Large intestine (tissue), 3 donors: ENCODE results near the gene VDAC2. TPM values are rescaled to one million over a fixed set of nuclear protein-coding genes. Genes with fewer than 3 reads are reported as not detected.
"Not testable (repeated sequence)": the region's sequence is repeated elsewhere in the genome, so short reads cannot be mapped to it uniquely, and the experiment has no call there.

Experiments
- DNase-seq, 2 donors: peaks; one replicate each; pipeline versions ENCODE4 v3.0.0 to v3.0.0-alpha.2; 2013
- H3K27ac ChIP-seq: one replicate; pipeline ENCODE4 v1.5.1; 2013; ENCODE audit warnings: low read length
- H3K27me3 ChIP-seq: 2 replicates; pipeline ENCODE4 v1.6.1; 2013; ENCODE audit warnings: low read length; ENCODE audit not compliant: control insufficient read depth, insufficient read depth
- H3K36me3 ChIP-seq: 2 replicates; pipeline ENCODE4 v1.6.1; 2013; ENCODE audit warnings: low read length; ENCODE audit not compliant: control insufficient read depth, insufficient read depth
- H3K4me1 ChIP-seq: one replicate; pipeline ENCODE4 v1.6.1; 2013; ENCODE audit warnings: low read length; ENCODE audit not compliant: control insufficient read depth, insufficient read depth
- H3K4me3 ChIP-seq: one replicate; pipeline ENCODE4 v1.5.1; 2013; ENCODE audit warnings: low read length
- H3K9me3 ChIP-seq: one replicate; pipeline ENCODE4 v1.6.1; 2013; ENCODE audit warnings: mild to moderate bottlenecking, low read depth, low read length, moderate library complexity; ENCODE audit not compliant: control insufficient read depth
- WGBS: methylation state at CpG from one replicate; pipeline ENCODE4 v1.1.5; 2013; ENCODE audit warnings: low lambda C conversion rate; ENCODE audit not compliant: insufficient coverage; 5-methylcytosine and 5-hydroxymethylcytosine counted together
- polyA plus RNA-seq: library from polyadenylated mRNA; unstranded; fragments of 120-200 nt; gene quantifications from one replicate; pipeline ENCODE4 v1.2.1, GENCODE V29; 2013

Gene VDAC2
- polyA plus RNA-seq, 1 donor: 189 TPM

DNA sequence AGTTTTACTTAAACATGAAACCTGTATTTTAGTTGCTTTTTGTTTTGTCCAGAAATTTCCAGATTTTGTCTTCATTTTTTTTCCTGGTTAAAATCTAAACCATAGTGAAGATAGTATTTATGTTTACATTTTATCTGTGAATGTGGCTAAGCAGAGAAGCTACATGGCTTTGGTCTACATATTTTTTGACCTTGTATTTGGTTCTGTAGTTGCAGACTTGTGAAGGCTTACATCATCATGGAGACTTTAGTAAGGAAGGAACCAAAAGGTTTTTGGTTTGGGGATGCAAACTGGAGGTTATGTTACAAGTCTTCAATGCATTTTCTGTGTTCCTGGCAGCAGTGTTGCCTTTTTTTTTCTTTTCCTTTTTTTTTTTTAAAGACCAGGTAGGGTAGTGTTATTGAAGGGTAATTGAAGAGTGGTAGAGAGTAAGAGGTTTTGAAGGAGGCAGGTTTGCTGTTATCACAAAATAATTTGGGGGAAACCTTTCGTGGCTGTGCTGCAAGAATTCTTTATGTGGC is 30.9 kb upstream of the VDAC2 start:
- 80% methylated on average over 1 of the region's 1 CpG for WGBS
- H3K4me1 ChIP-seq: peaks cover 3% of the 10 kb centered on the region
- H3K27me3 ChIP-seq: no peaks in the 10 kb centered on the region
- no peak overlapping the region for H3K27ac ChIP-seq
- DNase-seq: no peak
- peaks cover 8% of the 10 kb centered on the region for H3K36me3 ChIP-seq
- H3K9me3 ChIP-seq: no peaks in the 10 kb centered on the region
- no peak overlapping the region for H3K4me3 ChIP-seq

DNA sequence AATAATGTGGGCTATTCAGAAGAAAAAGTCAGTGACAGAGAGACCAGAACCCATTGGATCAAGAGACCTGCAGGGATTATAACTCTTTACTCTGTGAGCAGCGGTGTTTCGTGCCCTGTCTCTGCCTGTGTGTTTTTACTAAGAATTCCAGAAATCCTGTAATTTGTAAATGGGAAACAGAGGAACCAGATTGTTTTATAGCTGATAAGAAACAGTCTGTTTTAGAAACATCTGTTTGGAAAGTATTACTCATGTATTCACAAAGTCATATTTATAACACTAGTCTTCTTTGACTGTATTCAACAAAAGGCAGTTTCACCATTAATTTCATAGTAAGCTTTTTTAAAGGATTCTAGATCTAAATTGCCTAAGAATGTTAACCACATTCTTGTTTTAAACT is 30.0 kb upstream of the VDAC2 start:
- no peak for DNase-seq
- H3K4me1 ChIP-seq: peaks cover 3% of the 10 kb centered on the region
- H3K4me3 ChIP-seq: no peak overlapping the region
- no peaks in the 10 kb centered on the region for H3K27me3 ChIP-seq
- no peaks in the 10 kb centered on the region for H3K9me3 ChIP-seq
- peaks cover 8% of the 10 kb centered on the region for H3K36me3 ChIP-seq
- no CpG with 5 or more reads among the region's 2 CpGs for WGBS
- peak overlapping the region; percentile 18 for H3K27ac ChIP-seq

DNA sequence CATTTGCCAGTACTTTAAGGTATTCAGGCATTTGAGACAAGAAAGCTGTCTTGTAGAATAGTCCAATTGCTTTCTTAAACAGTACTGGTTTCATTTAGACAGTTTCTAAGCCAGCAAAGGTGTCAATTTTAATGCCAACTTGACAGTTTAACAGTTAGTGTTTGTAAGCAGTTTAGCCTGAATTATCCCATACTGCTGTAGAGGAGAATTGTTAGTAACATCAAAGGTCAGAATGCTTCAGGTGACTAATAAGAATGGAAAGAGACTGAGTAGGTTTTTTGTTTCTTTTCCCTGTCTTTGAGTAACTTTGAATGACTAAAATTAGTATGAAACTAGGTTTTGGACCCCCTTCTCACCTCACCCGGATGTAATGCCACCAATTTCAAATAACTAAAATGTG is 29.5 kb upstream of the VDAC2 start:
- peaks cover 8% of the 10 kb centered on the region for H3K36me3 ChIP-seq
- H3K9me3 ChIP-seq: no peaks in the 10 kb centered on the region
- H3K4me1 ChIP-seq: peaks cover 3% of the 10 kb centered on the region
- WGBS: 83% methylated on average over 1 of the region's 1 CpG
- DNase-seq: peak in 1 of 2 donors; percentile 30
- no peak overlapping the region for H3K4me3 ChIP-seq
- peak overlapping the region; percentile 18 for H3K27ac ChIP-seq
- no peaks in the 10 kb centered on the region for H3K27me3 ChIP-seq

DNA sequence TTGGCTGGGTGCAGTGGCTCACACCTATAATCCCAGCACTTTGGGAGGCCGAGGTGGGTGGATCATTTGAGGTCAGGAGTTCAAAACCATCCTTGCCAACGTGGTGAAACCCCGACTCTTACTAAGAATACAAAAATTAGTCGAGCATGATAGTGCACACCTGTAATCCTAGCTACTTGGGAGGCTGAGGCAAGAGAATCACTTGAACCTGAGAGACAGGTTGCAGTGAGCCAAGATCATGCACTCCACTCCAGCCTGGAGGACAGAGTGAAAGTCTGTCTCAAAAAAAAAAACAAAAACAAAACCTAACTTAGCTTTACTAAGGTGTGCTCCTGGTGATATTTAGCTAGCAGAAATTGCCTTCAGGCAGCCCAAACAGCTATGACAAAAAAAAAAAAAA is 24.3 kb upstream of the VDAC2 start:
- no peaks in the 10 kb centered on the region for H3K27me3 ChIP-seq
- H3K27ac ChIP-seq: no peak overlapping the region
- no peak overlapping the region for H3K4me3 ChIP-seq
- peaks cover 3% of the 10 kb centered on the region for H3K36me3 ChIP-seq
- no peak for DNase-seq
- peaks cover under 1% of the 10 kb centered on the region for H3K4me1 ChIP-seq
- no peaks in the 10 kb centered on the region for H3K9me3 ChIP-seq
- WGBS: no CpG with 5 or more reads among the region's 4 CpGs

DNA sequence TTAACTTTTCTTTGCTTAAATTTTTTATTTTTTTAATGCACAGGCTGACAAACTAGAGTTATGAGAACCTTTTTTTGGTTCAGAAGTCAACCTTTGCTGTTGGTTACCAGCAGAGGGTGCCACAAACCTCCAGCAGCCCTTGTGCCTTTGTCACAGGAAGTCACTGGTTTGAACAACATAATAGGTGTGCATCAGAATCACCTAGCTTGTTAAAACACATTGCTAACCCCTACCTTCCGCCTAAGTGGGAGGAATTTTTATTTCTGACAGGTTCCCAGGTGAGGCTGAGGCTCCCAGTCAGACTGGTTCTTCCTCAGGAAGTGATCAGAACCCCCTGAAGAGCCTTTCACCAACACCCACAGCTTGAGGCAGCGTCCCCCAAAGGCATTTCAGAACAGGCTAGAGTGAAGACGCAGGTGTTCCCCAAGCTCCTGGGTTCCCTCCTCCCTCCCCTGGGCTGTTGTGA is 22.6 kb upstream of the VDAC2 start:
- H3K9me3 ChIP-seq: no peaks in the 10 kb centered on the region
- WGBS: no CpG with 5 or more reads among the region's 3 CpGs
- no peak overlapping the region for H3K27ac ChIP-seq
- DNase-seq: peak; percentile 44 to 54
- H3K4me3 ChIP-seq: no peak overlapping the region
- no peaks in the 10 kb centered on the region for H3K36me3 ChIP-seq
- H3K4me1 ChIP-seq: peaks cover 4% of the 10 kb centered on the region
- H3K27me3 ChIP-seq: no peaks in the 10 kb centered on the region

DNA sequence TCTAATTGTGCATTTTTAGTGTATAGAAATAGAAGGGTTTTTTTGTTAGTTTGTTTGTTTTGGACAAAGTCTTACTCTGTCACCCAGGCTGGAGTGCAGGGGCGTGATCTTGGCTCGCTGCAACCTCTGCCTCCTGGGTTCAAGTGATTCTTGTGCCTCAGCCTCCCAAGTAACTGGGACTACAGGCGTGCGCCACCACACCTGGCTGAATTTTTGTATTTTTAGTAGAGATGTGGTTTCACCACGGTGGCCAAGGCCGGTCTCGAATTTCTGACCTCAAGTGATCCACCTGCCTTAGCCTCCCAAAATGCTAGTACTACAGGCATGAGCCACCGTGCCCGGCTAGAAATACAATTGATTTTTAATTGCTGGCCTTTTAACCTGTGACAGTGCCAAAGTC is 22.1 kb upstream of the VDAC2 start:
- DNase-seq, H3K9me3 ChIP-seq, H3K27me3 ChIP-seq, H3K36me3 ChIP-seq, H3K4me3 ChIP-seq, H3K4me1 ChIP-seq, H3K27ac ChIP-seq: not testable (repeated sequence)
- no CpG with 5 or more reads among the region's 9 CpGs for WGBS

DNA sequence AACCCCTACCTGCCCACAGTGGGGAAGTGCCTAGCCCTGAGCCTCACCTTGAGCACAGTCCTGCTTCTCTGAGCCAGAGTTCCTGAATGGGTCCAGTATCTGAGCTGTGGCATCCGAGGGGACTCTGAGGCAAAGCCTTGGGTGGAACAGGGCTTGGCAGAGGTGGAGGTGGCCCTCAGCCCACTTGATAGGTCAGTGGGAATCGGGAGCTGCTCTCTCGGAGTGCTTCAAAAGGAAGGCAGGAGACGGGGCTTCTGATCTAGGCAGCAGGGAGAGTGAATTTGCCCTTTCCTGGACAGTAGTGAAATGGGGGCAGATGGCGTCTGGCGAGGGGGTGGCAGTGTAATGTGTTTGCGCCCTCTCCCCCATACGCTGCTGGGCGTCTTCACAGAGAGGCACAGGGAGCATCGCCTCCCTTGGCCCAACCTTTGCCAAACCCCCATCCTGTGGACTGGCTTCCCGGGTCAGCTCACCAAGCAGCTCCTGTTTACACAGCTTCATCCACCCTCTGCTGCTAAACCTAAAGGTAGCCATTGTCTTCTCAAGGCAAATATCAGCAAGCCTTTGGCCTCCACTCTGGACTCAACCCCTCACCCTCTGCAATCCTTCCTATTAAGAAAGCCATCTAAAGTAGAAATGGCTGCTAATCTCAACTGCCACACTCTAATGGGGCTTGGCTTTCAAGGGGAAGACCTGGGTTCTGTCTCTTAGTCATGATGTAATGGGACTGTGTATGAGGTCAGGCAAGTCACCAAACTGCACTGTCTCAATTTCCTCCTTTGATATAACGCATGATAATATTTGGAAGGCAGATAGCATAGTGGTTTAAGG is 21.1 kb upstream of the VDAC2 start:
- H3K27me3 ChIP-seq: no peaks in the 10 kb centered on the region
- peaks cover 4% of the 10 kb centered on the region for H3K4me1 ChIP-seq
- no peak overlapping the region for H3K4me3 ChIP-seq
- no peak for DNase-seq
- H3K36me3 ChIP-seq: no peaks in the 10 kb centered on the region
- no peaks in the 10 kb centered on the region for H3K9me3 ChIP-seq
- 40% methylated on average over 1 of the region's 12 CpGs for WGBS
- H3K27ac ChIP-seq: no peak overlapping the region

DNA sequence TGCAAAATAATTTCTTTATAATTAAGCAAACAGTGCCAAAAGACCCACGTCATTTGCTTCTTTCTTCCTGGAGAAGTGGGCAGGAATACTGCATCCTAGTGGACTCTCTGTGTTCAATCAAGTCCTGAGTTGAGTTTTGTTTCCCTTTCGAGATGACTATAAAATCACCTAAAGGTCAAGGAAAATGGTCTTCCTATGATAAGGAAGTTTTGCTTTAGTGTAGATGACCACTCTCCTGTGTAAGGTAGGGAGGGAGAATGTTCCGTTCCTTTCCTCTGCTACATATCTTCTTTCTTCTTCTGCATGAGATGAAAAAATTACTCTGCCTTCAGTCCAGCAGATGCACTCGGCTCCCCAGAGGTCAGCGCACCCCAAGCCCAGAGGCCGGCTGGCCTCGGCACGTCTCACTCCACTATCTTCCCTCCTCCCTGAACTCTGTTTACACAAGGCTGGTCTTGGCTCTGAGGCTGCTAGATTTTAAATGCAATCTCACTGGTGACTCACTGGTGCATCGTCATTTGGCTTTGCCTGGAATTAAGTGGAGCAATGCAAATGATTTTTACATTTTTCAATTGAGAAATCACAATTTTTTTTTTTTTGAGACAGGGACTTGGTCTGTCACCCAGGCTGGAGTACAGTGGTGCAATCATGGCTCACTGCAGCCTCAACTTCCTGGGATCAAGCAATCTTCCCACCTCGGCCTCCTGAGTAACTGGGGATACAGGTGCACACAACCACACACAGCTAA is 18.6 kb upstream of the VDAC2 start:
- peaks cover 3% of the 10 kb centered on the region for H3K36me3 ChIP-seq
- H3K27ac ChIP-seq: no peak overlapping the region
- DNase-seq: peak; percentile 51 to 71
- no peaks in the 10 kb centered on the region for H3K9me3 ChIP-seq
- no peaks in the 10 kb centered on the region for H3K27me3 ChIP-seq
- no peak overlapping the region for H3K4me3 ChIP-seq
- H3K4me1 ChIP-seq: peaks cover 4% of the 10 kb centered on the region
- WGBS: no CpG with 5 or more reads among the region's 10 CpGs

DNA sequence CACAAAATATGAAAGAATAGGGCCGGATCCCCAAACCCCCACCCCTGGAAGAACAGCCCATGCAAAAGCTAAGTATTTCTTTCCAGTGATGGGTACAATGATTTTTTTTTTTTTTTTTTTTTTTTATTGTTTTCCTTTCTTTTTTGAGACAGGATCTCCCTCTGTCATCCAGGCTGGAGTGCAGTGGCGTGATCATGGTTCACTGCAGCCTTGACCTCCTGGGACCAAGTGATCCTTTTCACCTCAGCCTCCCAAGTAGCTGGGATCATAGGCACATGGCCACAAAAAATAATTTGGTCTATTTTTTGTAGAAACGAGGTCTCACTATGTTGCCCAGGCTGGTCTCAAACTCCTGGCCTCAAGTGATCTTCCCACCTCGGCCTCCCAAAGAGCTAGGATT is 16.0 kb upstream of the VDAC2 start:
- H3K27me3 ChIP-seq, H3K4me3 ChIP-seq, H3K9me3 ChIP-seq, H3K36me3 ChIP-seq, H3K4me1 ChIP-seq, DNase-seq, H3K27ac ChIP-seq: not testable (repeated sequence)
- no CpG with 5 or more reads among the region's 4 CpGs for WGBS

DNA sequence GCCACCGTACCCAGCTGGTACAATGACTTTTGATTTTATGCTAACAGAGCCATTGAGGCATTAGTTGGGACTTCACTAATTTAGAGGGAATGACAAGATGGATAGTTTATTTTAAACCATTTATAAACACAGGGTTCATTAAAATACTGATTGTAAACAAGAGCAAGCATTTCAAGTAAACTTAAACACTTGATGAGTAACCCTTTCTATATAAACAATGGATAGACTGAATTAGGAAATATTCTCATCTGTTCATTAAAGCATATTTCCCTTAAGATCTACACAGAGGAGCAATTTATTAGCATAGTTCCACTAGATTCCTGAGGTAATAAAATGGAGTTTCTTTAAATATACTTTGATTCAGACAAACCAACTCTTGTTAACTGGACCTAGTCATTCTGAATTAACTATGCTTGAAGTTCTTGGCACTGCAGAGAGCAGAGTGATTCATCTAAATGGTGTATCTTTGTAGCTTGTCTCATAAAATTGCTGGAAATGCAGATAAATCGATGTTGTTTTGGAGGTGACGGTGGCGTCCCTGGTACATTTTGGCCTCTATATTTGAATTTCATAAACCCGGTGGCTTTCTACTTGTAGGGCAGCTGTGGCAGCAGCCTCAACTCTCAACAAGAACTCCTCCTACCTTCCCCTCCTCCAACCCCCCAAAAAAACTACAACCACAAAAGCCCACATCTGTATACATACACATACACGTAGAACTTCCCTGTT is 15.4 kb upstream of the VDAC2 start:
- Histone ChIP-seq H3K27me3 (no peaks in the 10 kb centered on the region), H3K9me3 (no peaks in the 10 kb centered on the region), H3K27ac (no peak overlapping the region), H3K4me1 (peaks cover 4% of the 10 kb centered on the region), H3K36me3 (peaks cover 3% of the 10 kb centered on the region), H3K4me3 (no peak overlapping the region)
- WGBS: 80% methylated on average over 2 of the region's 6 CpGs
- DNase-seq: no peak
